ENCODE data around the gene SORL1.

GRCh38 chr11:121655537-121656327 lies 203.6 kb downstream of the SORL1 start:
- TF ChIP-seq EZH2 (IDR thresholded peaks at IDR 0.05; ENCODE audit: insufficient read depth, poor library complexity, severe bottlenecking), result no peak
- TF ChIP-seq EZH2phosphoT487 (IDR thresholded peaks at IDR 0.05; ENCODE audit: insufficient read depth, low read depth), result no peak

All from GM23248 (cell line).